Keratinocyte (primary cell): ENCODE data around the gene SULT1C4. TPM values are rescaled to one million over a fixed set of nuclear protein-coding genes. Genes with fewer than 3 reads are reported as not detected.

Experiments
- DNase-seq: peaks from one replicate; pipeline ENCODE4 v3.0.0-alpha.2; 2011; ENCODE audit warnings: low read depth, missing footprints, low spot score
- FAIRE-seq: peaks from 2 replicates; lab custom pipeline; 2011; peaks lifted over from hg19 to GRCh38; lab: Jason Lieb, UNC
- H2AFZ ChIP-seq: 2 replicates; pipeline ENCODE4 v1.6.0; 2012; ENCODE audit warnings: low read length, control low read depth, inconsistent platforms; ENCODE audit not compliant: control insufficient read depth
- H3K27ac ChIP-seq: 2 replicates; pipeline ENCODE4 v1.5.1; 2011; ENCODE audit warnings: low read length; ENCODE audit not compliant: control insufficient read depth, insufficient read depth
- H3K27me3 ChIP-seq: 3 replicates; pipeline ENCODE4 v1.6.0; 2011; ENCODE audit warnings: low read length; ENCODE audit not compliant: control insufficient read depth, insufficient read depth; ENCODE audit errors: extremely low read depth
- H3K36me3 ChIP-seq, 2 experiments: 2 replicates in 1 of 2; 3 replicates in 1 of 2; pipeline ENCODE4 v1.5.1; 2011; ENCODE audit warnings: low read length in 2 of 2, mild to moderate bottlenecking in 1 of 2; ENCODE audit not compliant: control insufficient read depth in 2 of 2, insufficient read depth in 2 of 2; ENCODE audit errors: extremely low read depth in 1 of 2
- H3K4me1 ChIP-seq: 3 replicates; pipeline ENCODE4 v1.5.1; 2011; ENCODE audit warnings: low read length; ENCODE audit not compliant: control insufficient read depth, insufficient read depth; ENCODE audit errors: extremely low read depth
- H3K4me2 ChIP-seq: 3 replicates; pipeline ENCODE4 v1.6.0; 2011; ENCODE audit warnings: low read depth, low read length; ENCODE audit not compliant: control insufficient read depth, insufficient read depth; ENCODE audit errors: extremely low read depth
- H3K4me3 ChIP-seq, 3 experiments: fragments of 200-600 bp in 1 of 3; sonication (generic) in 1 of 3; 2 replicates in 2 of 3; 3 replicates in 1 of 3; pipeline ENCODE4 v1.5.1; 2011 to 2016; ENCODE audit warnings: low read length in 3 of 3, mild to moderate bottlenecking in 3 of 3, control low read depth in 2 of 3, inconsistent platforms in 1 of 3, low read depth in 1 of 3, mixed read lengths in 1 of 3, mixed run types in 1 of 3, moderate library complexity in 1 of 3; ENCODE audit not compliant: control insufficient read depth in 2 of 3, insufficient read depth in 2 of 3; ENCODE audit errors: extremely low read depth in 1 of 3
- H3K79me2 ChIP-seq: 2 replicates; pipeline ENCODE4 v1.6.0; 2012; ENCODE audit warnings: low read length; ENCODE audit not compliant: control insufficient read depth, insufficient read depth
- H3K9ac ChIP-seq: 3 replicates; pipeline ENCODE4 v1.6.0; 2011; ENCODE audit warnings: low read length; ENCODE audit not compliant: control insufficient read depth, insufficient read depth; ENCODE audit errors: extremely low read depth
- H3K9me1 ChIP-seq: 3 replicates; pipeline ENCODE4 v1.6.0; 2011; ENCODE audit warnings: low read length; ENCODE audit not compliant: control insufficient read depth, insufficient read depth; ENCODE audit errors: extremely low read depth
- H3K9me3 ChIP-seq: 2 replicates; pipeline ENCODE4 v1.5.1; 2012; ENCODE audit warnings: low read depth, low read length; ENCODE audit not compliant: control insufficient read depth
- H4K20me1 ChIP-seq: 3 replicates; pipeline ENCODE4 v1.6.0; 2011; ENCODE audit warnings: low read length; ENCODE audit not compliant: control insufficient read depth, insufficient read depth; ENCODE audit errors: extremely low read depth
- CTCF ChIP-seq, 3 experiments: IDR thresholded peaks in 1 of 3; conservative IDR thresholded peaks in 1 of 3; optimal IDR thresholded peaks in 1 of 3; 2 replicates in 2 of 3; 3 replicates in 1 of 3; pipeline versions ENCODE3 to v1.5.1; 2011; ENCODE audit warnings: low read length in 3 of 3, mild to moderate bottlenecking in 3 of 3, moderate library complexity in 2 of 3, control low read depth in 1 of 3, inconsistent platforms in 1 of 3; ENCODE audit not compliant: insufficient read depth in 2 of 3; ENCODE audit errors: extremely low read depth in 1 of 3
- EZH2 ChIP-seq: IDR thresholded peaks from one replicate; pipeline ENCODE4 v1.6.1; 2012; ENCODE audit warnings: inconsistent platforms, mild to moderate bottlenecking, low read length, moderate library complexity
- dilution Hi-C: fragments of 300-500 bp; cut with MboI; formaldehyde crosslinking; loops from one replicate; pipeline ENCODE4 v1.7.0; 2020; ENCODE audit warnings: low sequenced_read_pairs; ENCODE audit not compliant: extremely low pct_ligation_motif_present
- polyA plus RNA-seq, 5 experiments: library from polyadenylated mRNA; depleted of rRNA in 3 of 5; stranded (reverse) in 3 of 5; stranded (forward) in 1 of 5; unstranded in 1 of 5; fragments of >200 nt; gene quantifications; 1 replicate in 1 of 5; 2 replicates in 3 of 5; 3 replicates in 1 of 5; pipeline versions ENCODE4 v1.2.1 to v1.2.3, GENCODE V29; 2011 to 2012; ENCODE audit warnings: missing spikeins in 2 of 5, low read depth in 1 of 5, low replicate concordance in 1 of 5

SULT1C4 gene
- polyA plus RNA-seq, 1 donor (not counting 4 experiments of a cell fraction or from before 2014, with no cell fraction given), result not detected

GRCh38 chr2:108404784-108405397 is 27.1 kb downstream of the SULT1C4 start:
- Histone ChIP-seq H3K9me1 (no peaks in the 10 kb centered on the region), H3K9me3 (peaks cover 6% of the 10 kb centered on the region), H3K79me2 (no peaks in the 10 kb centered on the region), H3K27me3 (no peaks in the 10 kb centered on the region), H3K36me3 (no peaks in the 10 kb centered on the region), H3K27ac (no peak overlapping the region), H3K4me3 (no peak overlapping the region), H2AFZ (no peak overlapping the region), H3K4me1 (no peaks in the 10 kb centered on the region), H3K4me2 (no peak overlapping the region), H3K9ac (no peak overlapping the region), H4K20me1 (no peaks in the 10 kb centered on the region)
- TF ChIP-seq EZH2 (no peak), CTCF (optimal IDR thresholded peaks at IDR 0.05 in 1 of 3, IDR thresholded peaks at IDR 0.05 in 1 of 3, conservative IDR thresholded peaks at IDR 0.05 in 1 of 3; ENCODE audit: extremely low read depth in 1 of 3, insufficient read depth in 2 of 3, low read length in 3 of 3) (no peak)
- FAIRE-seq (peak; percentile 46), DNase-seq (no peak)
- dilution Hi-C loops, result no loop called here

- dilution Hi-C loops, result no loop called here
- H3K27me3 ChIP-seq, result no peaks in the 10 kb centered on the region
- FAIRE-seq (no peak), DNase-seq (no peak)
- H3K36me3 ChIP-seq, result no peaks in the 10 kb centered on the region
- no peak for TF ChIP-seq EZH2
- TF ChIP-seq CTCF (optimal IDR thresholded peaks at IDR 0.05 in 1 of 3, IDR thresholded peaks at IDR 0.05 in 1 of 3, conservative IDR thresholded peaks at IDR 0.05 in 1 of 3; ENCODE audit: extremely low read depth in 1 of 3, insufficient read depth in 2 of 3, low read length in 3 of 3), result no peak
- H3K4me3 ChIP-seq, result no peak overlapping the region
- H3K79me2 ChIP-seq, result no peaks in the 10 kb centered on the region
- H3K9ac ChIP-seq, result no peak overlapping the region
- no peaks in the 10 kb centered on the region for H4K20me1 ChIP-seq
- H3K4me2 ChIP-seq, result no peak overlapping the region
- no peaks in the 10 kb centered on the region for H3K9me1 ChIP-seq
- H3K4me1 ChIP-seq, result peaks cover 5% of the 10 kb centered on the region
- H2AFZ ChIP-seq, result no peak overlapping the region
- peaks cover 4% of the 10 kb centered on the region for H3K9me3 ChIP-seq
- H3K27ac ChIP-seq, result no peak overlapping the region
Measured at GRCh38 chr2:108407864-108408729, 30.3 kb downstream of the SULT1C4 start.
